Measurements from ENCODE around the gene NFXL1. TPM values are rescaled to one million over a fixed set of nuclear protein-coding genes. Genes with fewer than 3 reads are reported as not detected.

NFXL1 gene
- total RNA-seq, 1 experiment from 2014 or later = 9.2 TPM

DNA sequence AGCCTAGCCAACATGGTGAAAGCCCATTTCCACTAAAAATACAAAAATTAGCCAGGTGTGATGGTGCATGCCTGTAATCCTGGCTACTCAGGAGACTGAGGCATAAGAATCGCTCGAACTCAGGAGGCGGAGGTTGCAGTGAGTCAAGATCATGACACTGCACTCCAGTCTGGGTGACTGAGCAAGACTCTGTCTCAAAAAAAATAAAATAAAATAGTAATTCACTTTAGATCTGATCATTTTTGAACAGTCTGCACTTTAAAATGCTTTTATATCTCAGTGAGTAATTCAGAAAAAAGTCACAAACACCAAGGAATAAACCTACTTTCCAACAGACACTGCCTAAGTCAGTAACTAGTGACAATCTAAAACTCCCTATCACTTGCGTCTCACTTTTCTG, 50.9 kb downstream of the NFXL1 start:
- CTCF ChIA-PET = no interaction called here
- no peaks in the 10 kb centered on the region for H3K4me1 ChIP-seq (ENCODE audit: control insufficient read depth, insufficient read depth, low read length)
- H3K27me3 ChIP-seq (ENCODE audit: control insufficient read depth, insufficient read depth, low read length) = no peaks in the 10 kb centered on the region
- H3K27ac ChIP-seq (ENCODE audit: low read length) = no peak overlapping the region
- ATAC-seq (no peak), DNase-seq (ENCODE audit: low read depth, low spot score) (no peak)
- in situ Hi-C loops (cut with HindIII; ENCODE audit: low pct_unique_long_range_greater_than_20kb, low sequenced_read_pairs) (no loop called here), intact Hi-C loops (cut with micrococcal nuclease; ENCODE audit: unreplicated experiment) (no loop called here)
- no peaks in the 10 kb centered on the region for H3K36me3 ChIP-seq (ENCODE audit: control insufficient read depth, insufficient read depth, low read length)
- no peaks in the 10 kb centered on the region for H3K9me3 ChIP-seq (ENCODE audit: control insufficient read depth, insufficient read depth, low read depth, low read length)
- BruUV-seq (replicated peaks) = no TSS peak
- POLR2A ChIA-PET = no interaction called here
- H3K4me3 ChIP-seq (ENCODE audit: low read depth in 2 of 2, low read length in 2 of 2) = no peak overlapping the region
- TF ChIP-seq REST (IDR thresholded peaks at IDR 0.05; ENCODE audit: insufficient read depth in 1 of 2, low read depth in 2 of 2, low read length in 1 of 2) (no peak), SIN3A (IDR thresholded peaks at IDR 0.05; ENCODE audit: borderline replicate concordance, insufficient read depth, low read depth, low read length) (no peak), POLR2AphosphoS5 (IDR thresholded peaks at IDR 0.05; ENCODE audit: low read depth, low read length) (no peak), TCF7L2 (IDR thresholded peaks at IDR 0.05; ENCODE audit: low read depth, low read length) (no peak)
- TF ChIP-seq, protein P1, sequence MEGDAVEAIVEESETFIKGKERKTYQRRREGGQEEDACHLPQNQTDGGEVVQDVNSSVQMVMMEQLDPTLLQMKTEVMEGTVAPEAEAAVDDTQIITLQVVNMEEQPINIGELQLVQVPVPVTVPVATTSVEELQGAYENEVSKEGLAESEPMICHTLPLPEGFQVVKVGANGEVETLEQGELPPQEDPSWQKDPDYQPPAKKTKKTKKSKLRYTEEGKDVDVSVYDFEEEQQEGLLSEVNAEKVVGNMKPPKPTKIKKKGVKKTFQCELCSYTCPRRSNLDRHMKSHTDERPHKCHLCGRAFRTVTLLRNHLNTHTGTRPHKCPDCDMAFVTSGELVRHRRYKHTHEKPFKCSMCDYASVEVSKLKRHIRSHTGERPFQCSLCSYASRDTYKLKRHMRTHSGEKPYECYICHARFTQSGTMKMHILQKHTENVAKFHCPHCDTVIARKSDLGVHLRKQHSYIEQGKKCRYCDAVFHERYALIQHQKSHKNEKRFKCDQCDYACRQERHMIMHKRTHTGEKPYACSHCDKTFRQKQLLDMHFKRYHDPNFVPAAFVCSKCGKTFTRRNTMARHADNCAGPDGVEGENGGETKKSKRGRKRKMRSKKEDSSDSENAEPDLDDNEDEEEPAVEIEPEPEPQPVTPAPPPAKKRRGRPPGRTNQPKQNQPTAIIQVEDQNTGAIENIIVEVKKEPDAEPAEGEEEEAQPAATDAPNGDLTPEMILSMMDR (IDR thresholded peaks at IDR 0.05) = no peak

- DNase-seq (ENCODE audit: low read depth, low spot score) = no peak
- TF ChIP-seq, protein P1 (IDR thresholded peaks at IDR 0.05) = no peak
- TF ChIP-seq POLR2AphosphoS5 (IDR thresholded peaks at IDR 0.05; ENCODE audit: low read depth, low read length) (no peak), TCF7L2 (IDR thresholded peaks at IDR 0.05; ENCODE audit: low read depth, low read length) (no peak), REST (IDR thresholded peaks at IDR 0.05; ENCODE audit: insufficient read depth in 1 of 2, low read depth in 2 of 2, low read length in 1 of 2) (no peak)
- ChIA-PET POLR2A (no interaction called here), CTCF (no interaction called here)
- Histone ChIP-seq H3K36me3 (ENCODE audit: control insufficient read depth, insufficient read depth, low read length) (no peaks in the 10 kb centered on the region), H3K27ac (ENCODE audit: low read length) (no peak overlapping the region), H3K4me1 (ENCODE audit: control insufficient read depth, insufficient read depth, low read length) (no peaks in the 10 kb centered on the region), H3K9me3 (ENCODE audit: control insufficient read depth, insufficient read depth, low read depth, low read length) (no peaks in the 10 kb centered on the region), H3K27me3 (ENCODE audit: control insufficient read depth, insufficient read depth, low read length) (no peaks in the 10 kb centered on the region), H3K4me3 (ENCODE audit: low read depth in 2 of 2, low read length in 2 of 2) (no peak overlapping the region)
- intact Hi-C loops (cut with micrococcal nuclease; ENCODE audit: unreplicated experiment) = no loop called here
- no peak for ATAC-seq
- no TSS peak for BruUV-seq (replicated peaks)
- in situ Hi-C loops (cut with HindIII; ENCODE audit: low pct_unique_long_range_greater_than_20kb, low sequenced_read_pairs) = no loop called here
These were observed 52.1 kb downstream of the NFXL1 start for GRCh38 chr4:47862297-47862696.
